Liver (tissue), 9 donors: ENCODE data around the gene ZBTB18. TPM values are rescaled to one million over a fixed set of nuclear protein-coding genes. Genes with fewer than 3 reads are reported as not detected.

Experiments used
- DNase-seq: peaks from one replicate; pipeline ENCODE4 v3.0.0-alpha.2; 2017; ENCODE audit warnings: low spot score
- H3K27ac ChIP-seq, 2 donors: one replicate each; pipeline ENCODE4 v1.7.0; 2013; ENCODE audit warnings: inconsistent platforms in 2 of 2, low read length in 2 of 2, control low read depth in 1 of 2, low read depth in 1 of 2, mild to moderate bottlenecking in 1 of 2
- H3K27me3 ChIP-seq, 4 donors: one replicate each; pipeline versions ENCODE4 v1.6.1 to v1.7.0; 2013; ENCODE audit warnings: low read length in 3 of 4, inconsistent platforms in 1 of 4, mild to moderate bottlenecking in 1 of 4, moderate library complexity in 1 of 4; ENCODE audit not compliant: control insufficient read depth in 4 of 4, insufficient read depth in 4 of 4
- H3K36me3 ChIP-seq, 4 donors: one replicate each; pipeline versions ENCODE4 v1.6.1 to v1.7.0; 2013; ENCODE audit warnings: low read length in 3 of 4, mild to moderate bottlenecking in 3 of 4, low read depth in 1 of 4, moderate library complexity in 1 of 4; ENCODE audit not compliant: control insufficient read depth in 4 of 4, insufficient read depth in 3 of 4
- H3K4me1 ChIP-seq, 4 donors: one replicate each; pipeline versions ENCODE4 v1.6.1 to v1.7.0; 2013; ENCODE audit warnings: low read length in 3 of 4, mild to moderate bottlenecking in 3 of 4, moderate library complexity in 1 of 4; ENCODE audit not compliant: control insufficient read depth in 4 of 4, insufficient read depth in 4 of 4
- H3K4me3 ChIP-seq, 3 donors: one replicate each; pipeline versions ENCODE4 v1.6.1 to v1.7.0; 2013; ENCODE audit warnings: low read length in 3 of 3, control low read depth in 1 of 3, low read depth in 1 of 3, mild to moderate bottlenecking in 1 of 3
- H3K9ac ChIP-seq, 2 donors: one replicate each; pipeline ENCODE4 v1.7.0; 2013; ENCODE audit warnings: low read length in 2 of 2, mild to moderate bottlenecking in 2 of 2, moderate library complexity in 2 of 2, control low read depth in 1 of 2, low read depth in 1 of 2
- H3K9me3 ChIP-seq, 4 donors: one replicate each; pipeline versions ENCODE4 v1.6.1 to v1.7.0; 2013; ENCODE audit warnings: low read length in 3 of 4; ENCODE audit not compliant: control insufficient read depth in 4 of 4
- ATF3 ChIP-seq: IDR thresholded peaks from 2 replicates; pipeline ENCODE4 v1.6.1; 2016; ENCODE audit warnings: antibody characterized with exemption
- CTCF ChIP-seq: fragments of 150-350 bp; IDR thresholded peaks from 2 replicates; pipeline ENCODE4 v1.5.1; 2017; ENCODE audit warnings: improper control_type of control experiment, low read depth, low read length; ENCODE audit not compliant: missing input control
- EGR1 ChIP-seq, 2 donors: IDR thresholded peaks; 2 replicates each; pipeline ENCODE4 v1.6.1; 2016 to 2018; ENCODE audit warnings: antibody characterized with exemption in 2 of 2, low read depth in 2 of 2
- FOXA1 ChIP-seq: IDR thresholded peaks from 2 replicates; pipeline ENCODE4 v1.6.1; 2016; ENCODE audit warnings: antibody characterized with exemption
- FOXA2 ChIP-seq: IDR thresholded peaks from 2 replicates; pipeline ENCODE4 v1.6.1; 2016; ENCODE audit warnings: antibody characterized with exemption
- GABPA ChIP-seq, 2 donors: IDR thresholded peaks in 1 of 2; conservative IDR thresholded peaks in 1 of 2; 2 replicates each; pipeline ENCODE4 v1.6.1; 2016; ENCODE audit warnings: antibody characterized with exemption in 2 of 2, mild to moderate bottlenecking in 1 of 2, moderate library complexity in 1 of 2
- HNF4A ChIP-seq, 2 donors: conservative IDR thresholded peaks; 2 replicates each; pipeline ENCODE4 v1.6.1; 2016; ENCODE audit warnings: antibody characterized with exemption in 2 of 2, mild to moderate bottlenecking in 2 of 2
- HNF4G ChIP-seq: IDR thresholded peaks from 2 replicates; pipeline ENCODE4 v1.6.1; 2016; ENCODE audit warnings: antibody characterized with exemption
- JUND ChIP-seq, 2 donors: IDR thresholded peaks; 2 replicates each; pipeline ENCODE4 v1.6.1; 2016; ENCODE audit warnings: antibody characterized with exemption in 2 of 2
- NR2F2 ChIP-seq: IDR thresholded peaks from 2 replicates; pipeline ENCODE4 v1.6.1; 2016; ENCODE audit warnings: antibody characterized with exemption
- RAD21 ChIP-seq, 2 donors: IDR thresholded peaks; 2 replicates each; pipeline ENCODE4 v1.6.1; 2016; ENCODE audit warnings: antibody characterized with exemption in 2 of 2, mild to moderate bottlenecking in 2 of 2
- RXRA ChIP-seq, 2 donors: IDR thresholded peaks; 2 replicates each; pipeline ENCODE4 v1.6.1; 2017 to 2018; ENCODE audit warnings: antibody characterized with exemption in 2 of 2, mild to moderate bottlenecking in 1 of 2
- SP1 ChIP-seq: IDR thresholded peaks from 2 replicates; pipeline ENCODE4 v1.6.1; 2018; ENCODE audit warnings: antibody characterized with exemption, mild to moderate bottlenecking
- TAF1 ChIP-seq: conservative IDR thresholded peaks from 2 replicates; pipeline ENCODE4 v1.6.1; 2016; ENCODE audit warnings: antibody characterized with exemption, mild to moderate bottlenecking
- YY1 ChIP-seq: IDR thresholded peaks from 2 replicates; pipeline ENCODE4 v1.6.1; 2016; ENCODE audit warnings: antibody characterized with exemption, mild to moderate bottlenecking
- ZBTB33 ChIP-seq: IDR thresholded peaks from 2 replicates; pipeline ENCODE4 v1.6.1; 2016; ENCODE audit warnings: antibody characterized with exemption
- WGBS: extraction: QIAGEN DNeasy Blood & Tissue Kit; methylation state at CpG from one replicate; pipeline ENCODE4 v1.1.7; 2013; 5-methylcytosine and 5-hydroxymethylcytosine counted together
- polyA plus RNA-seq, 2 donors: library from polyadenylated mRNA; stranded (reverse) in 1 of 2; unstranded in 1 of 2; fragments of 200-250 nt in 1 of 2; fragments of >200 nt in 1 of 2; fragmentation: Nextera tagmentation in 1 of 2; extraction: Ambion mirVana in 1 of 2; gene quantifications; one replicate each; pipeline versions ENCODE4 v1.2.1 to v1.2.3, GENCODE V29; 2013 to 2015
- total RNA-seq, 2 donors: library from RNA; depleted of rRNA; stranded (reverse); fragments of >200 nt; gene quantifications; one replicate each; pipeline ENCODE4 v1.2.3, GENCODE V29; 2014
- TF ChIP-seq, protein P1 (sequence below): IDR thresholded peaks from 2 replicates; pipeline ENCODE4 v1.6.1; 2016; ENCODE audit warnings: antibody characterized with exemption, mild to moderate bottlenecking
- TF ChIP-seq, protein P2 (sequence below): IDR thresholded peaks from 2 replicates; pipeline ENCODE4 v1.6.1; 2016; ENCODE audit warnings: antibody characterized with exemption
- donor health status: healthy.
- donor health status: healthy.
- donor health status: healthy.
- donor health status: healthy.
- donor health status: healthy.

Gene ZBTB18
- total and polyA plus RNA-seq, 4 donors = 1.2 to 18.3 (median 5.7) TPM

DNA sequence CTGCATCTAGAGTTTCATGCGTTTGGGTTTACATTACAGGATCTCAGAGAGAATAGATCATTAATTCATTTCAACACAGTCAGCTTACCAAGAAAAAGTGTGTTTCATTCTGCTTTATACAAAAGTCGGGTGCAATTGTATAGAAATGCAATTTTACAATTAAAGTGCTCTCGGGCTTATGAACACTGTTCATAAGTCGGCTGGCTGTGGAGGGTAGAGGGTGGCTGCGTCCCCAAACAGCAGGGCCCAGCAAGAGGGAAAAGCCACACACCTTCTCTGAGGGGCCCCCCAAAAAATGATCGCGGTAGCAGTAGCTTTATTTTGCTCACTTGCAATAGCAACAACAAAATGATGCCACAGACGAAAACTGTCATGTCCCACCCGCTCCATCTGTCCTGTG, 13.8 kb upstream of the ZBTB18 start:
- H3K36me3 ChIP-seq = no peaks in the 10 kb centered on the region
- WGBS = 93% methylated on average over 9 of the region's 9 CpGs
- no peak for DNase-seq
- H3K4me1 ChIP-seq = no peaks in the 10 kb centered on the region
- no peak overlapping the region for H3K27ac ChIP-seq
- no peak overlapping the region for H3K4me3 ChIP-seq
- TF ChIP-seq HNF4A (conservative IDR thresholded peaks at IDR 0.05) (no peak), YY1 (no peak), FOXA1 (no peak), GABPA (IDR thresholded peaks at IDR 0.05 in 1 of 2, conservative IDR thresholded peaks at IDR 0.05 in 1 of 2) (no peak), CTCF (no peak), HNF4G (no peak), TAF1 (no peak), FOXA2 (no peak), NR2F2 (no peak), EGR1 (IDR thresholded peaks at IDR 0.05; ENCODE audit: low read depth in 2 of 2) (no peak), RXRA (IDR thresholded peaks at IDR 0.05) (no peak)
- TF ChIP-seq, protein P1, sequence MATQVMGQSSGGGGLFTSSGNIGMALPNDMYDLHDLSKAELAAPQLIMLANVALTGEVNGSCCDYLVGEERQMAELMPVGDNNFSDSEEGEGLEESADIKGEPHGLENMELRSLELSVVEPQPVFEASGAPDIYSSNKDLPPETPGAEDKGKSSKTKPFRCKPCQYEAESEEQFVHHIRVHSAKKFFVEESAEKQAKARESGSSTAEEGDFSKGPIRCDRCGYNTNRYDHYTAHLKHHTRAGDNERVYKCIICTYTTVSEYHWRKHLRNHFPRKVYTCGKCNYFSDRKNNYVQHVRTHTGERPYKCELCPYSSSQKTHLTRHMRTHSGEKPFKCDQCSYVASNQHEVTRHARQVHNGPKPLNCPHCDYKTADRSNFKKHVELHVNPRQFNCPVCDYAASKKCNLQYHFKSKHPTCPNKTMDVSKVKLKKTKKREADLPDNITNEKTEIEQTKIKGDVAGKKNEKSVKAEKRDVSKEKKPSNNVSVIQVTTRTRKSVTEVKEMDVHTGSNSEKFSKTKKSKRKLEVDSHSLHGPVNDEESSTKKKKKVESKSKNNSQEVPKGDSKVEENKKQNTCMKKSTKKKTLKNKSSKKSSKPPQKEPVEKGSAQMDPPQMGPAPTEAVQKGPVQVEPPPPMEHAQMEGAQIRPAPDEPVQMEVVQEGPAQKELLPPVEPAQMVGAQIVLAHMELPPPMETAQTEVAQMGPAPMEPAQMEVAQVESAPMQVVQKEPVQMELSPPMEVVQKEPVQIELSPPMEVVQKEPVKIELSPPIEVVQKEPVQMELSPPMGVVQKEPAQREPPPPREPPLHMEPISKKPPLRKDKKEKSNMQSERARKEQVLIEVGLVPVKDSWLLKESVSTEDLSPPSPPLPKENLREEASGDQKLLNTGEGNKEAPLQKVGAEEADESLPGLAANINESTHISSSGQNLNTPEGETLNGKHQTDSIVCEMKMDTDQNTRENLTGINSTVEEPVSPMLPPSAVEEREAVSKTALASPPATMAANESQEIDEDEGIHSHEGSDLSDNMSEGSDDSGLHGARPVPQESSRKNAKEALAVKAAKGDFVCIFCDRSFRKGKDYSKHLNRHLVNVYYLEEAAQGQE = no peak
- H3K27me3 ChIP-seq = no peaks in the 10 kb centered on the region
- H3K9me3 ChIP-seq = no peaks in the 10 kb centered on the region
- H3K9ac ChIP-seq = no peak overlapping the region

GRCh38 chr1:244041466-244042120, 9.5 kb upstream of the ZBTB18 start:
- Histone ChIP-seq H3K9ac (no peak overlapping the region), H3K9me3 (no peaks in the 10 kb centered on the region), H3K36me3 (no peaks in the 10 kb centered on the region), H3K4me3 (no peak overlapping the region), H3K27ac (no peak overlapping the region), H3K4me1 (peaks cover 1 to 9% (median 2%) of the 10 kb centered on the region in 4 donors), H3K27me3 (no peaks in the 10 kb centered on the region)
- 90% methylated on average over 4 of the region's 4 CpGs for WGBS
- no peak for DNase-seq
- no peak for TF ChIP-seq FOXA2
- no peak for TF ChIP-seq ATF3
- no peak for TF ChIP-seq RAD21 (IDR thresholded peaks at IDR 0.05)
- TF ChIP-seq, protein P1 = no peak
- no peak for TF ChIP-seq SP1
- no peak for TF ChIP-seq JUND (IDR thresholded peaks at IDR 0.05)
- no peak for TF ChIP-seq HNF4G
- TF ChIP-seq ZBTB33 = no peak
- no peak for TF ChIP-seq HNF4A (conservative IDR thresholded peaks at IDR 0.05)
- no peak for TF ChIP-seq GABPA (IDR thresholded peaks at IDR 0.05 in 1 of 2, conservative IDR thresholded peaks at IDR 0.05 in 1 of 2)
- TF ChIP-seq TAF1 = no peak
- TF ChIP-seq, protein P2, sequence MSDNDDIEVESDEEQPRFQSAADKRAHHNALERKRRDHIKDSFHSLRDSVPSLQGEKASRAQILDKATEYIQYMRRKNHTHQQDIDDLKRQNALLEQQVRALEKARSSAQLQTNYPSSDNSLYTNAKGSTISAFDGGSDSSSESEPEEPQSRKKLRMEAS = no peak
- no peak for TF ChIP-seq EGR1 (IDR thresholded peaks at IDR 0.05; ENCODE audit: low read depth in 2 of 2)
- TF ChIP-seq RXRA (IDR thresholded peaks at IDR 0.05) = no peak
- TF ChIP-seq FOXA1 = no peak
